Activated T-cell treated with anti-CD3 and anti-CD28 coated beads, Interleukin-2, amount 50 U/mL, for 72 hours (primary cell): Measurements from ENCODE around the gene NOTUM. TPM values are rescaled to one million over a fixed set of nuclear protein-coding genes. Genes with fewer than 3 reads are reported as not detected.

Source experiments
- ATAC-seq, 2 donors: fragments of 150-1000 bp; cut with Tn5 transposase; replicated peaks in 1 of 2; 2 replicates each; pipeline ENCODE4 v1.10.0; 2021; ENCODE audit warnings: moderate library complexity in 2 of 2, mild to moderate bottlenecking in 1 of 2
- DNase-seq, 2 donors: peaks; one replicate each; pipeline ENCODE4 v3.0.0; 2021 to 2022; ENCODE audit warnings: mixed read lengths in 1 of 2
- H3K27ac Mint-ChIP-seq: one replicate; pipeline ENCODE4 v1.8.0; 2022; ENCODE audit warnings: mild to moderate bottlenecking, moderate library complexity, mixed read lengths
- H3K27me3 Mint-ChIP-seq: one replicate; pipeline ENCODE4 v1.8.0; 2022; ENCODE audit warnings: low read depth, mixed read lengths
- H3K36me3 Mint-ChIP-seq, 2 donors: one replicate each; pipeline ENCODE4 v1.8.0; 2022; ENCODE audit warnings: mixed read lengths in 2 of 2, mild to moderate bottlenecking in 1 of 2; ENCODE audit not compliant: insufficient read depth in 2 of 2
- H3K4me1 Mint-ChIP-seq: one replicate; pipeline ENCODE4 v1.8.0; 2022; ENCODE audit warnings: low read depth, mixed read lengths
- H3K4me3 Mint-ChIP-seq, 2 donors: one replicate each; pipeline ENCODE4 v1.8.0; 2022; ENCODE audit warnings: mild to moderate bottlenecking in 2 of 2, mixed read lengths in 2 of 2, moderate library complexity in 2 of 2
- H3K9me3 Mint-ChIP-seq, 2 donors: one replicate each; pipeline ENCODE4 v1.8.0; 2022; ENCODE audit warnings: mixed read lengths in 2 of 2
- total RNA-seq, 2 donors: library from RNA; stranded (reverse); gene quantifications; one replicate each; pipeline ENCODE4 v1.2.3, GENCODE V29; 2022

Gene NOTUM
- total RNA-seq, 2 donors from 2014 or later = 0.76 to 1.4 TPM

DNA sequence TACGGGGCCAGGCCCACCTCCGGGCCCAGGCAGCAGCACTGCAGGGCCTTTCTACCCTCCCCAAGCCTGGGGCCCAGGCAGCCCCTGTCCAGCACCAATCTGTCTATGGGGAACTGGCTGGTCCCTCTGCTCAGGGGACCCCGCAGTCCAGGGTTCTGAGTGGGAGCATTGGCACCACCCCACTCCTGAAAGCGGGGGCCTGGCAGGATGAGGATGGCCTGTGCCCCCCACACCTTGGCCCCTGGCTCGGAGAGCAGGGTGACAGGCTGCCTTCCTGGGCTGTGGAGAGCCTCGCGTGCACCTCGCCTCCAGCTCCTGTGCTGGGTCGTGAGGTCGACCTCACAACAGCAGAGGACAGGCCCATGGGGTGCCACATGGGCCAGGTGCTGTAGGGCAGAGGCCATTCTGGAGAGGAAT, 57.6 kb downstream of the NOTUM start:
- H3K9me3 Mint-ChIP-seq = no peaks in the 10 kb centered on the region
- no peak overlapping the region for H3K27ac Mint-ChIP-seq
- no peaks in the 10 kb centered on the region for H3K4me1 Mint-ChIP-seq
- DNase-seq = no peak
- no peak overlapping the region for H3K4me3 Mint-ChIP-seq
- peaks cover 12% of the 10 kb centered on the region for H3K27me3 Mint-ChIP-seq
- H3K36me3 Mint-ChIP-seq = peaks cover 0 to 5% of the 10 kb centered on the region in 2 donors
- no peak for ATAC-seq

DNA sequence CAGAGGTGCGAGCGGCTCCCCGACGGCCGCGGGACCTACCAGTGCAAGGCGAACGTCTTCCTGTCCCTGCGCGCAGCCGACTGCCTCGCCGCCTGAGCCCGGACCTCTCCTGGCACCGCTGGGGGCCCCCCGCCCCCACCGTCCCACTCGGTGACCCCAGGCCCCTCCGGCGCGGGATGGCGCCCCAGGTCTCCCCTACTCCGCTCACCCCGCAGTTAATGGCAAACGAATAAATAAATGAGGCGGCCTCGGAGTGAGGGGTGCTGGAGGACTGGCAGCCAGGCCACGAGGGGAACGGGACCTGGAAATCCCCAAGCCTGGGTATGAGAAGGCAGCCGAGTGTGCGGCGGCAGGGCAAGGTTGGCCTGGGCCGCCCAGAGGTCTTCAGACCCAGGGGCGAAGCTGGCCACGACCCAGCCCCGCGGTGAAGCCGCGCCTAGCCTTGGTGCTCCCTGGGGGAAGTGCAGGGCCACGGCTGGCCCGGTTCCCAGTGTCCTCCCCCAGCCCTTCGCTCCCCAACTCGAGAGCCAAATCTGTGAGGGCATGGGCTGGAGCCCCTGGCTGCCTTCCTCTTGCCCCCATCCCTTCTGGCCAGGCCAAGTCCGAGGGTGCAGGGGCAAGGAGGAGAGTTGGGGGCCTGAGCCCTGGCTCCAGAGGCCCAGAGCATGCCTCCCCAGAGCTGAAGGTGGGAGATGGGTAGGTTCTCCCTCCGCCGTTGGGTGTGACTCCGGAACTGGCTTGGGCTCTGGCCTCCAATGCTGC, 58.2 kb downstream of the NOTUM start:
- no peak for DNase-seq
- peak; percentile 22 to 40 for ATAC-seq
- H3K4me1 Mint-ChIP-seq = no peaks in the 10 kb centered on the region
- no peak overlapping the region for H3K27ac Mint-ChIP-seq
- no peak overlapping the region for H3K4me3 Mint-ChIP-seq
- H3K27me3 Mint-ChIP-seq = peaks cover 12% of the 10 kb centered on the region
- H3K36me3 Mint-ChIP-seq = peaks cover 0 to 6% of the 10 kb centered on the region in 2 donors
- H3K9me3 Mint-ChIP-seq = no peaks in the 10 kb centered on the region

Other genes starting within 250 kb of the NOTUM start
- 10 to 100 TPM in 1 of 2 donors, 1 to 10 TPM in 1; 9.2 to 11.3 TPM for gene SLC25A10, start 248.9 kb downstream of the NOTUM start, total RNA-seq
- gene GCGR, start 157.0 kb downstream of the NOTUM start, total RNA-seq = under 1 TPM in 1 of 2 donors, not detected in 1; 0.17 TPM
- gene MCRIP1, start 127.9 kb downstream of the NOTUM start, total RNA-seq = 10 to 100 TPM; 61.9 to 77.2 TPM
- not detected for gene PPP1R27, start 126.1 kb downstream of the NOTUM start, total RNA-seq
- gene P4HB, start 100.7 kb downstream of the NOTUM start, total RNA-seq = 100 to 1,000 TPM; 430 to 436 TPM
- gene ARHGDIA, start 89.8 kb downstream of the NOTUM start, total RNA-seq = 100 to 1,000 TPM; 369 to 410 TPM
- gene ALYREF, start 69.6 kb downstream of the NOTUM start, total RNA-seq = 100 to 1,000 TPM in 1 of 2 donors, 10 to 100 TPM in 1; 95.9 to 122 TPM
- 100 to 1,000 TPM in 1 of 2 donors, 10 to 100 TPM in 1; 78.5 to 106 TPM for gene ANAPC11, start 69.5 kb downstream of the NOTUM start, total RNA-seq
- gene NPB, start 58.9 kb downstream of the NOTUM start, total RNA-seq = under 1 TPM in 1 of 2 donors, not detected in 1; 0.19 TPM
- gene PCYT2, start 49.8 kb downstream of the NOTUM start, total RNA-seq = 10 to 100 TPM; 13.9 to 14.2 TPM
- 10 to 100 TPM; 42.2 to 44.2 TPM for gene SIRT7, start 43.0 kb downstream of the NOTUM start, total RNA-seq
- 10 to 100 TPM; 41.5 to 44.7 TPM for gene MAFG, start 33.5 kb downstream of the NOTUM start, total RNA-seq
- 100 to 1,000 TPM; 141 to 178 TPM for gene PYCR1, start 23.9 kb downstream of the NOTUM start, total RNA-seq
- not detected for gene MYADML2, start 14.0 kb downstream of the NOTUM start, total RNA-seq
- 10 to 100 TPM; 32.0 to 34.2 TPM for gene ASPSCR1, start 16.4 kb upstream of the NOTUM start, total RNA-seq
- 10 to 100 TPM; 32.2 to 44.0 TPM for gene CENPX, start 61.7 kb upstream of the NOTUM start, total RNA-seq
- 10 to 100 TPM; 11.8 to 15.4 TPM for gene LRRC45, start 62.1 kb upstream of the NOTUM start, total RNA-seq
- 10 to 100 TPM in 1 of 2 donors, 1 to 10 TPM in 1; 8.5 to 13.1 TPM for gene RAC3, start 70.5 kb upstream of the NOTUM start, total RNA-seq
- gene DCXR, start 76.5 kb upstream of the NOTUM start, total RNA-seq = 100 to 1,000 TPM; 114 to 125 TPM
- 10 to 100 TPM; 31.0 to 42.2 TPM for gene RFNG, start 90.6 kb upstream of the NOTUM start, total RNA-seq
- 10 to 100 TPM; 55.1 to 73.5 TPM for gene GPS1, start 90.7 kb upstream of the NOTUM start, total RNA-seq
- gene DUS1L, start 104.6 kb upstream of the NOTUM start, total RNA-seq = 100 to 1,000 TPM; 109 to 121 TPM
- 10 to 100 TPM; 90.5 to 91.2 TPM for gene FASN, start 137.0 kb upstream of the NOTUM start, total RNA-seq